Amygdala (tissue), 56 donors: ENCODE data around the gene OTOP3.
A peak's percentile ranks its signal among the peaks of the same experiment; 100 is the strongest.

Experiments used
- DNase-seq, 56 donors: peaks; one replicate each; lab custom pipeline; 2025; lab: John Stamatoyannopoulos, UW

The OTOP3 gene

GRCh38 chr17:74981318-74981978, 45.8 kb downstream of the OTOP3 start:
- peak in 1 of 56 donors; percentile 48 for DNase-seq

GRCh38 chr17:74981979-74982662, 46.4 kb downstream of the OTOP3 start:
- peak in 55 of 56 donors; percentile 61 to 94 (median 84) for DNase-seq

- peak in 11 of 56 donors; percentile 33 to 75 (median 64) for DNase-seq
These were observed 47.1 kb downstream of the OTOP3 start for GRCh38 chr17:74982663-74983313.

- DNase-seq: no peak
These were observed 50.5 kb downstream of the OTOP3 start for GRCh38 chr17:74986206-74986576.

GRCh38 chr17:74987418-74987908, 51.8 kb downstream of the OTOP3 start, which contains the start of gene CDR2L:
CDR2L (plus strand) TSS chr17:74987632; CDS start chr17:74988044, 412 bp downstream.
- DNase-seq: peak in 55 of 56 donors; percentile 54 to 98 (median 90)

GRCh38 chr17:74987909-74988711, 52.4 kb downstream of the OTOP3 start:
- peak in 47 of 56 donors; percentile 15 to 78 (median 61) for DNase-seq

GRCh38 chr17:74990581-74991105, 54.9 kb downstream of the OTOP3 start:
- no peak for DNase-seq

GRCh38 chr17:74992223-74992622, 56.5 kb downstream of the OTOP3 start:
- DNase-seq: no peak

- no peak for DNase-seq
These were observed 58.7 kb downstream of the OTOP3 start for GRCh38 chr17:74994440-74994839.

- DNase-seq: no peak
These were observed 60.1 kb downstream of the OTOP3 start for GRCh38 chr17:74995847-74996246.

- no peak for DNase-seq
These were observed 63.1 kb downstream of the OTOP3 start for GRCh38 chr17:74998783-74999182.

GRCh38 chr17:74999523-74999922, 63.8 kb downstream of the OTOP3 start:
- no peak for DNase-seq
